ENCODE results near the gene PHF14.

PHF14 gene

DNA sequence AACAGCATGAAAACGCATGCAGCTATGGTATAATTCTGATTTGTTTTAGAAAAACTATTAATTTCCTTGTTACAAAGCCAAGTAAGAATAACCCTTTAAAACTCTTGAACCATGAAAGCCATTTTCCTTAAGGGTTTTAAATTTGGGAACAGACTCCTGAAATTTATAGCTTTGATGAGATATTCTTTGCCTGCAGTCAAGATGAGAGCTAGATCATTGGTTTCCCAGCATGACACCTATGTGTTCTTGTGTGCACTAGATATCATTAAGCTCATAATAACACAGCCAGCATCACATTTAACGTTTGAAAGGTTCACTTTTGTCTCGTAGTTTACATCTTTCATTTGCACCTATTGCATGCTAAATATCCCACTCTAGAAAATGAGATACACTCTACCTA lies 202.2 kb downstream of the PHF14 start:
- DNase-seq (ENCODE audit: low spot score): no peak

DNA sequence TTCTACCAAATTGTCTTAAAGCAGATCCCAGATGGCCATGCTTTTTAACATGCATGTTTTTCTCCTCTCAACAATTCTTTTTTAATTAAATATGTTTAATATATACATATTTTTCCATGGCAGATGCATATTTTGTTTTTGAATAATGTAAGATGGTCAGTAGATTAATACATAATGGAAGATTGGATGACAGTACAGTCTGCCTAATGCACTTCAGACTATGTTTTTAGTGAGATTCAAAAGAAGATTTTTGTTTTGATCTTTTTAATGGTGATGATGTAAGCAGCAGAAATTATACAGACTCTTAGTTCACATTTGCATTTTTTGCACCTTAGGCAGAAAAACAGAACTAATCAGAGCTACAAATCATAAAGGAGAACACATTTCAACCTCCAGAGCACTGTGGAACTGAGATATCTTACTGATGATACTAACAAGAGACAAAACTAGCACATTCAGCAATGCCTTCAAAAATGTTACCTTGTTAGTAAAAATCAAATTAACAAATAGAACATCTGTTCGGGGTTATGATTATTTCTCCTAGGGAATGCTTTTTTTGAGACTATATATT lies 203.4 kb downstream of the PHF14 start:
- DNase-seq (ENCODE audit: low spot score): no peak

DNA sequence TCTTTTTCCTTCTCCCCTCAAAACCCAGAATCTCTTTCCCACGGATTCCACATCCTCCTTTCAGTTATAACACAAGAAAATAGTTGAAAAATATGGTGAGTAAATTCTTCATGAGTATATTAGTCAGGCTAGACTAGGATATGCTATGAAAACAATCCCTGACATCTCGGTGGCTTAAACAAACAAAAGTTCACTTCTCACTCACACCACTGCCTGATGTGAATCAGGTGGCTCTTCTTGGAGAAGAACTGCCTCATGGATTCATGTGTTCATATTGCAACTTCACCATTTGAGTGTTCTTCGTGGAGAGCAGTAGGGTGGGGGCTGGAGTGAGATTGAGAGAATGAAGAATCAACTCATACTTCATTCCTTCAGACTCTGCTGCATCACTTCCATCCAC lies 204.1 kb downstream of the PHF14 start:
- DNase-seq (ENCODE audit: low spot score): no peak

DNA sequence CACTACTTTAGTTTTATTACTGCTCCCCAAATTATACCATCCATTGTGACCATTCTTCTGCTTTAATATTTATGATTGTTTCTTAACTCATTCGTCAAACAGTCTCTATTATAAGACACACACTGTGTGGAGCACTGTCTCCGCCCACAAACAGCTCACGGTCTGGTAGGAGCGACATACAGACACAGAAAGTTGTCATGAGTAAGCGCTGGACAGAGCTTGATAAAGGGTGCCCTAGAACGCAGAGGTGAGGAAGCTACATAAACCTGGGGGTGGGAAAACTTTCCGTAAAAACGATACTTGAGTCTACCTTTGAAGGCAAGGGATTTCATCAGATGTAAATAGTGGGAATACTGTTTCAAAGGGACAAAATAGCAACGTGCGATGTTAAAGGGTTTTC lies 207.9 kb downstream of the PHF14 start:
- no peak for DNase-seq (ENCODE audit: low spot score)

DNA sequence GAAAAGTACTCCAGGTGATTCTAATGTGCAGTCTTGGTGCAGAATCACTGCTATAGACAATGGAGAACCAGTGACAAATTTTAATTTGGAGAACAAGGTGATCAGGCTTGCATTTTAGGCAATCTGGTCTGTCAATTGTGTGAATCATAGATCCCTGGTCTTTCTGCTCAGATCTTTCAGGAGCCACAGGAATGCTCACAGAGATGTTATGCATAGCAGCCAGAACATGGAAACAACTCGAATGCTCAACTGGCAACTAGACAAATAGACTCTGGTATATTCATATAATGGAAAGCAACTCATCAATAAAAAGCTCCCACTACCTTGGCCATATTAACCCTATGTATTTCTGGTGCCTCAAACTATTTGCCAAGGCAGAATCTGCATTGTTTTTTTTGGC lies 209.1 kb downstream of the PHF14 start:
- DNase-seq (ENCODE audit: low spot score): no peak

DNA sequence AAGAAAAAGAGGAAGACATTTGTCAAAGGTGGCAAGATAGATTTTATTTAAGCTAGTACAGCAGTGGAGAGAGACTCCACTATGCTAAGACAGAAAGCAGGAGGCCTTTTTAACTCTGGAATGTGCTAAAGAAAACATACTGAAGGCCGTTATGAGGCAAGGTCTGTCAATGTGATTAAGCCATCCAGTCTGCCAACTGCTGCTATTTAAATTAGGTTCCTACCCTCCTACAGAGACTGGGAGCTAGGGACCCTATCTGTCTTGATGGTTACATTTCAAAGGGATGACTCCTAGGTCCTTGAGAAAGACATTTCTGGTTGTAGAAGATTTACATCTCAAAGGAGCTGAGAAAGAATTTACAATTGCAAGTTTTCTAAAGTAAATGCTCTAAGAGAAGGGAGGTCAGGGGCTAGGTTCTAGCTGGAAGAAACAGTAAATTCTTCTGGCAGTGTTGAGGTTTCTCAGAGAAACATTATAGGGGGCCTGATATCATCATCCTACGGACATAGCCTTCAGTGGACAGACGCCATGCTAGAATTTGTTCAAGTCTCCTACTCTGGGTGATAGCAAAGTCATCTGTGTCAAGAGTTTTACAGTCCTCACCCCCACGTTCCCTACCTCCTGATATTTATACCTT lies 211.6 kb downstream of the PHF14 start:
- no peak for DNase-seq (ENCODE audit: low spot score)

DNA sequence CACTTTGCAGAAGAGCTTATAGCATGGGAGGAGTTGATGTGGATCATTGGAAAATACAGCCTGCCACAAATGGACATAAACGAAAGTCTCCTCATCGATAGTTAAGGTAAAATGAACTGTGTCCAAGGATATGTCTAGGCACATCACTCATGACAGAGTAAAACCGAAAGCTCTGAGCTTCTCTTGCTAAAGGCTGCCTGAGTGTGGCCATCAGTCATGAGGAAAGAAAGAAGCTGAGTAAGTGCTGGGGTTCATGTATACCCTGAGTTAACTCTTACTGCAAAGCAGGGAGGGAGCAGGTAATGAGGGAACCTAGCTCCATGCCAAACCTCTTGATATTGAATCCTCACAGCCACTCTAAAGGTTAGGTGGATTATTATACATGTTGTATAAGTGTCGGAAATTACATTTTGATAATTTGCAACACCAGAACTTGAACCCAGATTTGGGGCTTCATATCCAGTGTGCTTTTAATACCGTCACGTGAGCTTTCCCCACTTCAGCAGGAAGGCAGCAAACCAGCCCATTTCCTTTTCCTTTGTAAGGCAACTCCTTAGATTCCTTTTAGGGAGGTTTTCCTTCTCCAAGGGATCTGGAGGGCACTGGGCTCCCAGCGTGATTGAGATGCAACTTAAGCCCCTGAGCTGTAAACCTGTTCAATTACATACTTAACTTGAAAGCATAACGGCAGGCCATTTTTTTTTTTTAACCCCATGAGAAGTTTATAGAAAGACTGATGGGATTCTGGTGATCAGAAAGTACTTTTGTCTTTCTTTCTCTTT lies 215.0 kb downstream of the PHF14 start:
- DNase-seq (ENCODE audit: low spot score): no peak

DNA sequence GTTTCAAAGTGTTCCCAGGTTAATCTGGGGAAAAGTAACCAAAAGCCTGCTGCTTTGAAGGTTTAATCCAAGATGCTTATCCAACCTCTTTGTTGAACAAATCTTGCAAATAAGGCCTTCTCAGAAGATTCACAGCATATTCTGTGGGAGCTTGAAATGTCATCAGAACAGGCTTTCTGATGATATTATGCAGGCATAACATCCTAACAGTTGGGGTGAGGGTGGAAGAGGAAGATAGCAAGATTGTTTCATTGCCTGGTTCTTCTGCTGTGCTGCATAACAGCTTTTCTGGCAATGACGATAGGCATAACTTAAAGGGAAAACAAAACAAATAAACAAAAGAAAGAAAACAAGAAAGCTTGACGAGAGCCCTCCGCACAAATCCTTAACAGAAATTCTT lies 217.4 kb downstream of the PHF14 start:
- no peak for DNase-seq (ENCODE audit: low spot score)

DNA sequence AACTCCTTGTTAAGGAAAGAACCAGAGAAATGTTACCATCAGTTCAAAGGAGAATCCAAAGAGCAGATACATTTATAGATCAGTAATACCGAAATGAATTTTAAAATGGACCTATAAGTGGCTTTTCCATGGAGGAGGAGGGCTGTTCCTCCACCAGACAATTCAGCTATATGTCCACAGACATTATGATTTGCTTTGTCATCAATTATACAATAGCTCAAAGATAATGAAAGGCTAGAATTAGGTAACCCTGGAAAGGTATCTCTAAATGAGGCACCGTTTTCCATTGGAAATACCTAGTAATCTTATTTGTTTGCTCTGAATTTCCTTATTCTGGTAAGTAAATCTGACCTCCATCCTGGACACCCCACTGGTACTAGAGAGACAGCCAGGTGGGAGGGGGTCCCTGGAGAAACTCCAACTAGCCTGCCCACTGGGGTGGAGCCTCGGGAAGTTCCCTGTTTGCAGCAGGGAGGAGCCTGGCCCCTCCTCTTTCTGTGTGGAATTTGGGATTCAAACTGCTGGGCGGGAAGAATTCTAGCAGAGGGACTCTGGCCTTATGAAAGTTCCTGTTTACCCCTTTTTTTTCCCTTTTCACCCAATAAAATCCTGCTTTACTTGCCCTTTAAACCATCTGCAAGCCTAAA lies 218.0 kb downstream of the PHF14 start:
- DNase-seq (ENCODE audit: low spot score): no peak

DNA sequence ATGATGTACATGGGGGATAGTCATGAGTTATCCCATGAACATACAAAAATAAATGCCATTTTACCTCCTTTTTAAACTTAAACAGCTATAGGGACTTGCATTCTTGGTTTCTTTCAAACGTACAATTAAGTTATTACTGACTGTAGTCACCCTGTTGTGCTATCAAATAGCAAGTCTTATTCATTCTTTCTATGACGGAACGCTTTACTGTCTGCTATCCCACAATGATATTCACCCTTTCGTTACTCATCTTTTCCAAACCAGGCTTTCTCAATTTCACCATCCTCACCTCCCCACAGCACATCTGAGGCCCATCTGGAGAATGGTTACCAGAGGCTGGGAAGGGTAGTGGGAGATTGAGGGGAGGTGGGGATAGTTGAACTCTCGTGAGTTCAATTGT lies 218.8 kb downstream of the PHF14 start:
- no peak for DNase-seq (ENCODE audit: low spot score)

DNA sequence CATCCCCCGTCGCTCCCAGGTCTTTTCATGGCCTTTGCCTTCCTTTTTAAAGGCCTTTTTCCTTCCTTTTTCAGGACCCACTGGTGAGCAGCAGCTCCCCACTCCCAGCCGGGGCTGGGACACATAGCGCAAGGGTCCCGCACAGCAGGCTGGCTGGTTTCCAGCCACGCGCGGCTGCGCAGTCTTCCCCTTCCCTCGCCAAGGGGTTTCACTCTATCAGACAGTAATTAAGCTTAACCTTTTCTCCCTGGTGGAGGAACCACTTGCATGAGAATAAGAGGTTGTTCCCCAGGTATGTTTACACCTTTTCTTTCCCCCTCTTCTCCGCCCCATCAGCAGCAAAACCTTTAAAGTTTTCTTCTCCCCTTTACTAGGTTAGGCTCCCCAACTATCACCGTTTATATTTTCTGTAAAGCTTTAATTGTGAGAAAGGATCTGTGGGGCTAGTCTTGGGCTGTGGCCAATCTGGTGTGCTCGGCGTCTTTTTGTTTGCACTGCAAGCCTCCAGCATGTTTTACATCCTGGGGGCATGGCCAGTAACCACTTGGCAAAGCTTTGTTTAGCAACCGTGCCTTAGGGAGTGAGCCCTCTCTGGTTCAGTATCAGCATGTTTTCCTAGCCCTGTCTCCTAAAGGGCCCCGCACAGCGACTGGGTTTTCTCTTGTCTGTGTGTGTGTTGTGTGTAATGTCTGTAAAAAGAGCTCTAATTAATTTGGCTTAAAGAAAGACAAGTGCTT lies 219.6 kb downstream of the PHF14 start:
- DNase-seq (ENCODE audit: low spot score): no peak

DNA sequence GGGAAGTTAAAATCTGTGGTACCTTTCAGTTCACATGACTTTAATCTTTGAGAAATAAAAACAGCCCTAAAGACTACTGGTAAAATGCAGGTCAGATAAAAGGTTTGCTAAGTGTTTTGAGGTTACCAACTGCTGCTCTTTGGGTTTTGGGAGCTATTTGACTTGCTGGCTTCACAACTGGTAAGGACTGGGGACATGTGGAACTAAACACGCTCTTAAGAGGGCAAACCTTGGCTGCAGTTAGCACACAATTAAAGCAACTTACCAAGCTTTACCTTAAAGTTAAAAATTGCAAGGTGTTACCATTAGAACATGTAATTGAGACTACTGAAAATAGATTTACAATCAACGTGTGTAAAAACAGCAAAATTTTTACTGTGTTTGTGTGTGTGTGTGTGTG lies 220.2 kb downstream of the PHF14 start:
- DNase-seq (ENCODE audit: low spot score): no peak

DNA sequence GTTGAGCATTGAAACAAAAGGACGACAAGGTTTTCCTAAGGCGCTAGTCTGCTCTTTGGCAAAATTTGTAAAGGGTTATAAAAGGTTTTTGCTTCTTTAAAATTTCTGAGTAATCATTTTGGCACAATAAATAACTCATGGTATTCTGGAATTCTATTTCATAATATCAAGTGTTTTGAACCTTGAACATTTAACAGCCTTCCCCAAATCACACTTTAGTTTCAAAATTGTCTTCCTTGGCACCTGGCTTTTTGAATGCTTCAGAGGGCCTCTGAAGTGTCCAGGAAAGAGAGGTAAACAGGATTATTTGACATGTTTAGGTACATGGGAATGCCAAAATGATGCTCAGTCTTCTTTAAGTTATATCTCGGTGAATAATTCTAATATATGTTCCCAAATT lies 220.8 kb downstream of the PHF14 start:
- DNase-seq (ENCODE audit: low spot score): no peak

DNA sequence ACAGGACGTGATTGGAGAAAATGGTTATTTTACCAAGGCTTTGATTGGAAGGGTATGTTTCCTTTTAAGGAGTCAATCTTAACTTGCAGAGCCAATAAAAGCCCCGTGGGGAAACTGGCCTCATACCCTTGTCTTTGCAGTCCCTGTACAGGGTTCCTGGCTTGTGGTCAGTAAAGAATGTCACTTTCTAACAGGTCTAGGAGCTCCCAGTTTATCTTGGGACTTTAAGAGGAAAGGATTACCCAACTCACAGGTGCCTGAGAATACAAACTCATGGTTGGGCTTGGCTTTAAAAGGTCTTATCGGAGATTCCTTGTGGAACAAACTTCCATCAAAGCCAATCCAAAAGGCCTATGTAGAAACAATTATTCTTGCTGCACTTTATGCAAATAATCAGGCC lies 221.8 kb downstream of the PHF14 start:
- no peak for DNase-seq (ENCODE audit: low spot score)

DNA sequence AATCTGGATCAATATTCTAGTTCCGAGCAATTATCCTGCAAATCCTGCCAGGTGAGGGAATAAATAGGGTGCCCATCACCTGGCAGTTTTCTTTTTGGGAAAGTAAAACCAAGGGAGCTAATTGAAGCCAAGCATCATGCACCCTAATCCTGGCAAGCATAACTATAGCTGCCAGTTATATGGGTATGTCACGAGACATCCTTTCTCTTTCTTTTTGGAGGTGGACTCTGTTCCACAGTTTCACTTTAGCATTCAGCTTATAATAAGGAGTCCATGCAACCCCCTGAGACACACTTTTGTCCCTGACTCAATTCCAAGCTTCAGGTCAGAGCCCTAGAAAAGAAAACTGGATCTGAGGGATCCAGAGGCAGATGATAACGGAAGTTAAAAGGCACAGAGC lies 222.5 kb downstream of the PHF14 start:
- no peak for DNase-seq (ENCODE audit: low spot score)

DNA sequence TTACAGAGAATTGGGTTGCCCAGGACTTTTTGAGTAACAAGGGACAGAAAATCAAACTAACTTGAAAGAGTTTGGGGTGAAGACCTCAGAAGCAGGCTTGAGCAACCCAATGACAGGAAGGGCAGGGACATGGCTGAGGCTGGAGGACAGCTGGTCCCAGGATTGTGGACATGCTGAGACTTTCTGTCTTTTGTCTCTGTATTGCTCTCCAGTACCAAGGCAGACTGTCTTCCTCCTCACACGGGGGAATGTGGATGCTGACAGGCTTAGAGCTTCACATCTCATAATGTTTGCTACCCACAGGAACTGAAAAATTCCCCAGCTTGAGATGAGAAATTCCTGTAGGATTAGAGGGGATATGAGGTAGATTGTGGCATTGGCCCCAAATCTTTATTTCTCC lies 229.6 kb downstream of the PHF14 start:
- no peak for DNase-seq (ENCODE audit: low spot score)

DNA sequence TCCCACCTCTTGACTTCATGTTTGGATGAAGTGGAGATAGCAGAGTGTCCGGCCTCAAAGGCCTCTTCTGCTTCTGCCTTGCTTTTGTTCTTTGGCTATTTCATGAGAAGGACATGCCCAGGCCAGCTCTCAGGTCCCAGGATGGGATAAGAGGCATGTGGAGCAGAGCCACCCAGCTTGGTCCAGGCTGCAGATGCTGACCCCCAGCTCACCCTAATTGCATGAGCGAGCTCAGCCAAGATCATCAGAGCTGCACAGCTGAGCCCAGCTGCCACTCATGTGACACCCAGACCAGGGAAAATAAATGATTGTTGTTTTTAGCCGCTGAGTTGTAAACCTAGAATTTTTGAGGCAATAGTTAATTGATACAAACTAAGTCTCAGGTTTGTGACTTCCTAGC lies 230.0 kb downstream of the PHF14 start:
- no peak for DNase-seq (ENCODE audit: low spot score)

DNA sequence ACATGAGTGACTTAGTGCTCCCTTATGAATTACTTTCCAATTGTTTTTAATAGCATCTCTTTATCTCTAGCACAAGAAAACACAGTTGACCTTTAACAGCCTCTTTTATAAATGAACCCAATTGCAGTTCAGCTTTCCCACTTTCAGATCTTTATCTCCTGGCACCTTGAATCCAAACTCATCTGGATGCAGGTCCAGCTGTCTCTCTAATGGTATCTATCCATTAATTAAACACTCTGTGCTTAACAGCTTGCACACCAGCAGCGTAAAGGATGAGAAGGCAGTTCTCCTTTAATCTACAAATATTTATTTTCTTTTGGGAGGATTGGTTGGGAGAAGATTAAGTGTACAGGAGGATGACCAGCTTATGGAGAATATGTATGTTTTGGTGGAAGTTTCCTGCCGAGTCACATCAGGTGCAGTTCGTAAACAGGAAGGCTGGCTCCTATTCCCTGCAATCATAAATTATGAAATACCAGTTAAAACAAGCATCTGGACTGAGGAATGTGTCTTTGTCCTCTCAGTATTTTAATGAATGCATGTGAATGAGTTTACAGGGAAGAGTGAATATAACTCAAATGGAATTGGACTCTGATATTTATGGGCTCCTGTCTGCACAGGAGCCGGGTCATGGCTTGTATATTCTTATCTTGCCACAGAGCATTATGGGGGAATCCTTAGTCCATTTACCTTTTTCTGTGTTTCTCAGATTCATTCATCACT lies 232.7 kb downstream of the PHF14 start:
- DNase-seq (ENCODE audit: low spot score): no peak

DNA sequence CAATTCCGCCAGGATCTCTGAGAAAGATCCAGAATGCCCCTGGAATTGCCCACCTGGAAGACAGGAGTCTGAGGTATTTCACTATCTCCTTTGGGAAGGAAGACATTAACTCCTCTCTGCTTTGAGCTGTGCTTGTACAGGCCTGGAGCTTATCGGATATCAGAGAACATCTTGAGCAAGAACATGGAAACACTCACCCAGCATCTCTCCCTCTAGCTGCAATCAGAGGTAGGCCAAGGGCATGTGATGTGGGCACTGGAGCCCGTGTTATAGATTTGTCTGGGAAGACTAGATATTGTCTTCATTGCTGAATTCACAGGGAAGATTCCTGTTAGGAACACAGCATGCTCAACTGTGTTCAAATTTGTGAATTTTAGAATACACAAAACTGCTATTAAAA lies 233.9 kb downstream of the PHF14 start:
- DNase-seq (ENCODE audit: low spot score): no peak

DNA sequence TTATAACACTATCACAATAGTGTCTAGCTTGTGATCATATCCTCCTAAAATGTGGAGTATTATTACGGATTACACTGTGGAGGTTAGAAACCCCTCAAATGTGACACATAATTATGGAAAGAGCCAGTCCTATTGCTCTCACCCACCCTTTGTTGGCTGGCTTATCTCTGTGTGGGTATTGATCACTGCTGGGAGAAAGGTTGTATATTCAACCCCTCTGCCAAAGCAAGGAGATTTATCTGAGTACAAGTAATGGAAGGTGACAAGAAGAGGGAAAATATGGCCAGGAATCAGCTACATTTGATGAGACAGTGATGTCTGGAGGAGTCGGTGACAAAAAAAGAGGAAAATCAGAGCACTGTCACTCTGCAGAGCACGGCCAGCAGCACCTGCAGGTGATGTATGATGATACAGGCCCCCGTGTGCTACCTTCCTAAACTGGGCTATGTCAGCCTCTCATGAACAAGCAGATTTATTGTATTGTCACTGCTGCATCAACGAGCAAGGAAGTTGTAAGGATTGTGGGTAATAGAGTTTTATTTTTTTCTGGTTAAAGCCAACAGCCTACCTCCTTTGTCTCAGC lies 235.3 kb downstream of the PHF14 start:
- no peak for DNase-seq (ENCODE audit: low spot score)

DNA sequence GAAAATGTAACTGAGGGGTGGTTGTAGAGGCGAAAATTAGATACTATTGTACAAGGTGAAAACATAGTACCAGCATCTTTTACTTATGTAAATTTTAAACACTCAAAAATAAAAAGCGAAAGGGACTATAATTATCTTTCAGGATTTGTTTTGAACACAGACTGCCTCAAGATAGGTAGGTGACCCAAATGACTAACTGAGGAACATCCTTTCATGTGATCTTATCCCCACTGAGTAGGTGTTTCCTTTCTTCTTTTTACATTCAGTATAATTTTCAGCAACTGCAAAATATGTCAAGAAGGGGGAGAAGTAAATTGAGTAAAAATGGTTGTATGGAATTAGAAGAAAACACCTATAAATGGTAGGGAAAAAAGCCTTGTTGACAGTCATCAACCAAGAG lies 236.7 kb downstream of the PHF14 start:
- no peak for DNase-seq (ENCODE audit: low spot score)

Data from COLO829 (cell line).